A673 (cell line): ENCODE data around the gene ARPIN.

Experiments
- EZH2 ChIP-seq: fragments of 200-600 bp; sonication (generic); IDR thresholded peaks from 2 replicates; pipeline ENCODE4 v1.6.1; 2017; ENCODE audit warnings: borderline replicate concordance, low read depth, mild to moderate bottlenecking, mixed read lengths, antibody characterized with exemption, low read length; ENCODE audit not compliant: poor library complexity, severe bottlenecking
- TF ChIP-seq, protein P1 (sequence below): fragments of 300-800, 200-600 bp; sonication (generic); conservative IDR thresholded peaks from 2 replicates; pipeline ENCODE4 v1.5.1; 2017; ENCODE audit warnings: low read depth, mild to moderate bottlenecking, antibody characterized with exemption, low read length, moderate library complexity, mixed read lengths

DNA sequence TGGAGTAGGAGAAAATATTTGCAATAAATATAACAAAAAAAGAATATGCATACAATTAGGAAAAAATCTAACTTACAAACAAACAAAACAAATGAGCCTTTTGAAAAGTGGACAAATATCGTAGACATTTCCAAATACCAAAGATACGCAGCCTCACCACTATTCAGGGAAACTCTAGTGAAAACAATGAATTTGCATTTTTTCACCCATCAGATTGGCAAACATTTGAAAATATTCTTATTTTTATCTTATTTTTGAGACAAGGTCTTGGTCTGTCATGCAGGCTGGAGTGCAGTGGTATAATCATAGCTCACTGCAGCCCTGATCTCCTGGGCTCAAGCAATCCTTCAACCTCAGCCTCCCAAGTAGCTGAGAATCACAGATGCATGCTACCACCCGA lies 34.4 kb downstream of the ARPIN start:
- TF ChIP-seq, protein P1, sequence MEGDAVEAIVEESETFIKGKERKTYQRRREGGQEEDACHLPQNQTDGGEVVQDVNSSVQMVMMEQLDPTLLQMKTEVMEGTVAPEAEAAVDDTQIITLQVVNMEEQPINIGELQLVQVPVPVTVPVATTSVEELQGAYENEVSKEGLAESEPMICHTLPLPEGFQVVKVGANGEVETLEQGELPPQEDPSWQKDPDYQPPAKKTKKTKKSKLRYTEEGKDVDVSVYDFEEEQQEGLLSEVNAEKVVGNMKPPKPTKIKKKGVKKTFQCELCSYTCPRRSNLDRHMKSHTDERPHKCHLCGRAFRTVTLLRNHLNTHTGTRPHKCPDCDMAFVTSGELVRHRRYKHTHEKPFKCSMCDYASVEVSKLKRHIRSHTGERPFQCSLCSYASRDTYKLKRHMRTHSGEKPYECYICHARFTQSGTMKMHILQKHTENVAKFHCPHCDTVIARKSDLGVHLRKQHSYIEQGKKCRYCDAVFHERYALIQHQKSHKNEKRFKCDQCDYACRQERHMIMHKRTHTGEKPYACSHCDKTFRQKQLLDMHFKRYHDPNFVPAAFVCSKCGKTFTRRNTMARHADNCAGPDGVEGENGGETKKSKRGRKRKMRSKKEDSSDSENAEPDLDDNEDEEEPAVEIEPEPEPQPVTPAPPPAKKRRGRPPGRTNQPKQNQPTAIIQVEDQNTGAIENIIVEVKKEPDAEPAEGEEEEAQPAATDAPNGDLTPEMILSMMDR, result no peak
- no peak for TF ChIP-seq EZH2
